Activated CD4-positive, alpha-beta T cell treated with anti-CD3 and anti-CD28 coated beads, Interleukin-2, amount 50 U/mL, for 48 hours (primary cell): ENCODE measurements around the gene RHOA.
A peak's percentile ranks its signal among the peaks of the same experiment; 100 is the strongest.

ENCODE experiments used
- DNase-seq, 2 experiments: peaks; one replicate each; pipeline ENCODE4 v3.0.0-alpha.2; 2020

Gene RHOA

DNA sequence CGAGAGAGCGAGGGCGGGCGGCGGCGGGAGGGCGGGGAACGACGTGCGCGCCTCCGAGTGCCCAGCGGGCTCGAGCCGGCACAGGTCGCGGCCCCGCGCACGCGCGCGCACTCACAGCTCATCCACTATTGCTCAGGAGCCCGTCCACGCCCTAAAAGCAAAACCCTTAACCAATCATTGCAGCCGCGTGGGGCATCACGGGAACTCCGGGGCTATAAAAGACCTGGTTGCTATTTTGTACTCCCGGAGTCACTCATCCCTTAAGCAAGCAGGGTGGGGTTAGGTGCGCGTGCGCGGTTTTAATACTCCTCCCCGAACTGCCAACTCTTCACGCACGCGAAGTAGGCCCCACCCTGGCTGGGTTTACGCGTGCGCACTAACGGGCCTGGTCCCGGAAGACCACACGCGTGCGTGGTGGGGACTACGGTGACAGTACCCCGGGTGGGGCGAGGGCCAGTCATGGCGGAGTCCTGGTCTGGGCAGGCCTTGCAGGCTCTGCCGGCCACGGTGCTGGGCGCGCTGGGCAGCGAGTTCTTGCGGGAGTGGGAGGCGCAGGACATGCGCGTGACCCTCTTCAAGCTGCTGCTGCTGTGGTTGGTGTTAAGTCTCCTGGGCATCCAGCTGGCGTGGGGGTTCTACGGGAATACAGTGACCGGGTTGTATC, at the start of gene RHOA, which contains the start of gene TCTA:
Gene RHOA, minus strand, starts transcription at position 9 of the 664 bp plus-strand sequence. CDS start 36,387 bp downstream, outside the sequence.
Gene TCTA, plus strand, starts transcription at position 456 of the 664 bp plus-strand sequence. Its CDS starts 4 bp downstream, at position 460.
- DNase-seq = peak; percentile 98 to 99

DNA sequence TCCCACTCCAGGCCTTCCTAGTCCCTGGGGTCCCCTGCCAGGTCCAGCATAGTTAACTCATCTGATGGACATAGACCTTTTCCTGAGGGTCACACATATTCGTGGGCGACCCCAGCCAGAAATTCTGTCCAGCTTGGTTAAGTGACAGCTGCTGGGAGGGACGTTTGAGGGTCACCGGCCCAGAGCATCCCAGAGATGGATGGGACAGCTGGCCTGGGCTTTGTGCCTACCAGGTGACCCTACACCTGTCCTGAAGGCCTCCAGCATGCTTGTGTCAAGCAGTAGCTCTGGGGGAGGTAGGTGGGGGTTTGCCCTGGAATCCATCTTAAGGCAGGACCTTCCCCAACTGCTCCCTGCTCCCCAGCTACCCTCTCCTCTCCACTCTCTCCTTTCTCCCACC, 49.2 kb upstream of the RHOA start:
- no peak for DNase-seq

DNA sequence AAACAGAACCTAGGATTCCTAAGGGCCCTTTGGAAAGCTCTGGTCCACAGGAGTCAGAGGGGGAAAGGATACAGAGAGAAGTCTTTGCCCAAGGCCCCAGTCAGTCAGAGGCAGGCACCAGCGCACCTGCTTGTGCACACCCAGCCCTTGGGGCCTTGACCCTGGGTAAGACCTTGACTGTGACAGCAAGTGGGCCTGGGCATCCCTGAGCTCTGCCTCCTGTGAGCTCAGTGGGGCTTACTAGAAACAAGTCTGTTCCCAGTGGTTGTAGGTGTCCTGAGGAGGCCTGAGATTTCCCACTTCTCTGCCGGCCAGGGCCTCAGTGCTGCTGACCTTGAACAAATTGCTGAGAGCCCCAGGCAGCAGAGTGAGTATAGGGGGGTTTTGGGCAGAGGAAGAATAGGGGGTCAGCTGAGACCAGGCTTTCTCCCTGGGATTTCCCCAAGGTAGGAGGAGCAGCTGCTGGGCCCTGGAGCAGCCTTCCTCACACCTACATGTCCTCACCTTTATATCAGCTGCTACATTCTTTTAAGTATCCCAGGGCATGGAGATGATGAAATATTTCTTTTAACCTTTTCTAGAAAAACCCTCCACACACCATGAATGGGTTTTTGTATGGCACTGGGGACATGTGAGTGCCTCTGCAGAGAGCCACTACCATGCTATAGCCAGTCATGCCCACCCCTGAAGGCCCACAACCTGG, 48.6 kb upstream of the RHOA start:
- DNase-seq = no peak

DNA sequence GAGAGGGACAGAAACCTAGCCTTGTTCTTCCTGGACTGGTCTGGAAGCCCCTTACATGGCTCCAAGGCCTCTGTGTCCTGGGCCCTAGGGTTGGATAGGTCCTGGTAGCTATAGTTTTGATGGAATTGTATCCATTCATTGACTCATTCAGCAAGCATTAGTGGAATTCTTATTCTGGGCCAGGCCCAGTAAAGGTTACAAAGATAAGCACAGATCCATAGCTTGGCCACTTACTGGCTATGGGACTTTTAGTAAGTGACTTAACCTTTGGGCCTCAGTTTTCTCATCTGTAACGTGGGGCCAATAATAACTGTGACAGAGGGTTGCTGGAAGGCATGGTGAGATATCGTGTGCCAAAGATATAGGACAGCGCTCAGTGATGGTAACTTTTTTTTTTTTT, 44.7 kb upstream of the RHOA start:
- no peak for DNase-seq

DNA sequence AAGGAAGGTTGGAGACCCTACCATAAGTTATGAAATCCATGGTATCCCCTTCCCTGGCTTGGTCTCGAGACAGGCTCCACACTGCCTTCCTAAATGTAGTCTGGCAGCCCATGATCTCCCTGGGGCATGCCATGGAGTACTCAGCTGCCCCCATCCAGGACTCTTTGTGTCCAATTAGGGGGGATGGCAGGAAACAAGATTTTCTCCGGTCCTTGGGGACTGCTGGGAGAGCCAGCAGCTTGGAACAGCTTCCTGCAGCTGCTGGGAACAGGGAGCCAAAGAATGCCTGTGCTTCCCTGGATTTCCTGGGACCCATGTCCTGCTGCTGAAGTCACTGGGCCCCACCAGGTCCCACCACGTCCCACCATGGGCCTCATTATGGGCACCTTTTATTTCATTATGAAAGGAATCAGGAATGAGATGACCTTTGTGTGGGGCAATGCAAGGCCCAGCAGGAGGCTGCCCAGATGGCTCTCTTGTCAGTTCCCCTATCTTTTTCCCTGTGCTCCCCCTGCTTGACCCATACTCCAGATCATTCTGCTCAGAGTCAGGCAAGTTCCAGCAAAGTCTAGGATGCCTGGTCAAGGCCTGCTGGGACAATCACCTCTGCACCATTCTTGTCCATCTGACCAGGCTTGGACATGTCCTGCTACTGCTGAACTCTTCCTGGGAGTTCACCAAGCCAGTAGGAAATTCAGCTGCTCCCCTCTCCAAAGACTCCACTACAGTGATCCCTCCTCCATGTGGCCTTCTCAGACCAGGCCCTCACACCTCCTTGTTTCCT, 43.3 kb upstream of the RHOA start:
- DNase-seq = no peak

DNA sequence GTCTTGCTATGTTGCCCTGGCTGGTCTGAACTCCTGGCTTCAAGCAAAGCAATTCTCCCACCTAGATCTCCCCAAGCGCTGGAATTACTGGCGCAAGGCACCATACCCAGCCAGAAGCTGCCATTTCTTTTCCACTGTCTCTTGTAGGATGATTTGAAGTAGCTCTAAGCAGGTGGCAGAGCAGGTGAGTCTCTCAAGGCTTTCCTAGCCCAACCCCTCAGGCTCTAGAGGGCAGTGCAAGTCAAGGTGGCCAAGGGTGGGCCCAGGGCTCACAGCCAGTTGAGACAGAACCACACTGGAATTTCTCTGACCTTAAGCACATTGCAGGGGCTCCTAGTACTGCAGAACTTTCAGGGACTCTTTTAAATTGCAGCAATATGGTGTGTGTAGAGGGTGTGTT, 42.7 kb upstream of the RHOA start:
- DNase-seq = no peak

DNA sequence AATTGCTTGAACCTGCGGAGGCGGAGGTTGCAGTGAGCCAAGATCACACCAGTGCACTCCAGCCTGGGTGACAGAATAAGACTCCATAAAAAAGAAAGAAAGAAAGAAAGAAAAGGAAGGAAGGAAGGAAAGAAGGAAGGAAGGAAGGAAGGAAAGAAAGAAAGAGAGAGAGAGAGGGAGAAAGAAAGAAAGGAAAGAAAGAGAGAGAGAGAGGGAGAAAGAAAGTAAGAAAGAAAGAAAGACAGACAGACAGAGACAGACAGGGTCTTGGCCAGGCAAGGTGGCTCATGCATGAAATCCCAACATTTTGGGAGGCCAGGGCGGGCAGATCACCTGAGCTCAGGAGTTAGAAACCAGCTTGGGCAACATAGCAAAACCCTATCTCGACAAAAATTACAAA, 41.8 kb upstream of the RHOA start:
- no peak for DNase-seq

DNA sequence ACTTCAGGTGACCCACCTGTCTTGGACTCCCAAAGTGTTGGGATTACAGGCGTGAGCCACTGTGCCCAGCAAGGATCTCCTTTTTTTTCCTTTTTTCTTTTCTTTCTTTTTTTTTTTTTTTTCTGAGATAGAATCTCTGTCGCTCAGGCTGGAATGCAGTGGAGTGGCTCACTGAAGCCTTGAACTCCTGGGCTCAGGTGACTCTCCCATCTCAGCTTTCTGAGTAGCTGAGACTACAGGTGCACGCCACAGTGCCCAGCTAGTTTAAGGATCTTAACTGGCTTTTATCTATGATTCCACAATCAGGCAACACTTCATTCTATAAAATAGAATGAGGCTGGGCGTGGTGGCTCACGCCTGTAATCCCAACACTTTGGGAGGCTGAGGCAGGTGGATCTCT, 33.6 kb upstream of the RHOA start:
- DNase-seq = no peak

DNA sequence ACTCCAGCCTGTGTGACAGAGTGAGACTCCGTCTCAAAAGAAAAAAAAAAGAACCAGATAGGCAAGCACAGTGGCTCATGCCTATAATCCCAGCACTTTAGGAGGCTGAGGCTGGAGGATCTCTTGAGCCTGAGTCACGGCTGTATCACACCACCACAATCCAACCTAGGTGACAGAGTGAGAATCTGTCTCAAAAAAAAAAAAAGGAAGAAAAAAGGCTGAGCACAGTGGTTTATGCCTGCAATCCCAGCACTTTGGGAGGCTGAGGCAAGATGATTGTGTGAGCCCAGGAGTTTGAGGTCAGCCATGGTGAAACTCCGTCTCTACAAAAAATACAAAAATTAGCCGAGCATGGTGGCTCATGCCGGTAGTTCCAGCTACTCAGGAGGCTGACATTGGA, 23.0 kb upstream of the RHOA start:
- no peak for DNase-seq

DNA sequence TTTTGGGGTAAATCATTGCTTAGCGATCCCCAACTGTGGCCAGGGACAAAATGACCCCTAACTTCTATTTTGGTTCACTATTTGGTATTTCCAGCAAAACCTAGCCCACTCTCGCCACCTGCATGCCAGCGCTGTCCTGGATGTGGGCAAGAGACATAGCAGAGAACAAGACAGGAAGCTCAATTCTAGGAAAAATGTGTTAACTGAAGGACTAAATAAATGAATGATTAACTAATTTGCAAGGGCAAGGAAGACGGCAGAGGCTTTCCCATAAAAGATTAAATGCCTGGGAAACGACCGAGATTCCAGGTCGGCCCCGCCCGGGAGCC, 16.9 kb upstream of the RHOA start:
- no peak for DNase-seq

DNA sequence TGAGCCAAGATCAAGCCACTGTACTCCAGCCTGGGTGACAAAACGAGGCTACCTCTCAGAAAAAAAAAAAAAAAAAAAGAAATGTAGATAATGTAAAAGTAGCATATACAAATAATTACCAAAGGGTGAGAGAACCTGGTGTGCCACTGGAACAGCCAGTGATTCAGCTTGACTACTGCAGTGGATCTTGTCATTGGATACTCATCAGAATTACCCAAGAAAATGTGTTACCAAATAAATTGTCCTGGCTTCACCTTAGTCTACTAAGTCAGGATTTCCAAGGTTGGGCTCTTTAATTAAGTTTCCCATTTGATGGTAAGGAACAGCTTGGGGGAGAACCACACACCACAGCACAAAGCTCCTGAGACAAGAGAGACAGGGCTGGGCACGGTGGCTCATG, 15.8 kb upstream of the RHOA start:
- no peak for DNase-seq

DNA sequence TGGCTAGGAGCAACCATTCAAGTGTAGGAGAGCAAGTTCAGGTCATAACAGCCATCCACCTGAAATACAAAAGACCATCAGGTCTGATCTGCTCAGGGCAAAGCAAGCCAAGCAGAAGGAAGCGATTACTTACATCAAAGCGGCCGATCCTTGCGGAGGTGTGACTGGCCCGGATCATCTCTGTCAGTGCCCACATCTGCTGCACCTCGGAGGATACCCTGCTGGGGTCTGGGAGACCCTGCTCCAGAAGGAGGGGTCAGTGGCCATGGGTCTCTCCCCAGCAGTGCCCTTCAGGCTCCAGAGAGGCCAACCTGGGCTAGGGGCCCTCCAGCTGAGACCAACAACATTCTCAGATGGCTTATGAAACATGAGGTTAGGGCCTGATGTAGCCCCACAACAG, 13.0 kb upstream of the RHOA start:
- no peak for DNase-seq

DNA sequence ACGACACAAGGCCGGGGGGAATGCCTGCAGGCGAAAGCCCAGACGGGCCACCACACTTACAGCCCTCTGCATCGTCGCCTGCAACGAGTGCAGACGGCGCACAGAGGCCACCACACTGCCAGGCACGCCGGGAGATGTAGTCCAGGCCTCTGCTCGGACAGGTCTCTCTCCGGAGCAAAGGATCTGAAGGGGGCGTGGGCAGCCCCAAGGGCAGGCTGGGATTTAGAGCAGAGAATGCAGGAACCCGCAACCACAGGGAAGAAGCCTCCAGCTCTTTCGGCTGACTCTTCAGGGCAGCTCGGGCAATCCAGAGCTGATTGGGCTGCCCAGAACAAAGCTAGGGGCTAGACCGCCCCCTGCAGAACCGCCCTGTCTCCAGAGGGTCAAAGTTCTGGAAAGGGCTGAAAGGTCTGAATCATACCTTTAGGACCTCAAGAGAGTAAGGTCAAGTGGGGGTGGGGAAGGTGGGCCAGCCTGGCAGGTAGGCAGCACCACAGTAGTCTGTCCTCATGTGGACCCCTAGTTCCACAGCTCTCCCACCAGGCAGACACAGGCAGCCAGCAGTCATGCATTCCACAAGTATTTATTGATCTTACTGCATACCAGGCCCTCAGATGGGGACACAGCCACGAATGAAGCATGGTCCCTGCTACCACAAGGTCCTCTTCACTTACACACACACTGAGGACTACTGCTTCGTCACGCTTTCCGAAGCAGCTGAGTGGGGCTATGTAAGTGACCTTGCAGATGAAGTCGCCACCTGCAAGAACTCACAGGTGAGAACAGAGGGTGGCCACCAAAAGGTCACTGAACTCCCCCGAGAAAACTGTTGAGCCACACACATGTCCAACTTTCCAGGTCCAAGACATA, 10.8 kb upstream of the RHOA start, which contains the start of gene AMT:
Gene AMT, minus strand, starts transcription at position 95 of the 870 bp plus-strand sequence. Its CDS starts 23 bp downstream, at position 72.
- DNase-seq = no peak

DNA sequence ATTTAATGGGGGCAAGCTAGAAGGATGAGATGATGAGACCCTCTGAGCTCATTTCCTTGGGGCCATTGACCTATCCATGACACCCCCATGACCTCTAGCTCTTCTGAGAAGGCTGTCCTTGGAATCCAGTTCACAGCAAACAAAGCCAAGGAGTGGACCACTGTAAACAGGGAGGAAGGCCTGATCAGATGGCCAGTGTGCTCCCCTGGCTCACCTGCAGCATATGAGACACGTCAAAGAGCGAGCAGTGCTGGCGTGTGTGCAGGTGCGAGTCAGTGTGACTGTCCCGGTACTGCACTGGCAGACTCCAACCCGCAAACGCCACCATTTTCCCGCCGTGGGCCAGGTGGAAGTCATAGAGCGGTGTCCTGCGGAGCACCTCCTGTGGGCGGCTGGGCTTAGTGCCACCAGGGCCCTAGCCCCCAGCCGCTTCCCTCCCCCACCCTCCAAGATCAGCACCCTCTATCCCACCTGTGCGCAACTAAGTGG, 10.2 kb upstream of the RHOA start:
- no peak for DNase-seq

DNA sequence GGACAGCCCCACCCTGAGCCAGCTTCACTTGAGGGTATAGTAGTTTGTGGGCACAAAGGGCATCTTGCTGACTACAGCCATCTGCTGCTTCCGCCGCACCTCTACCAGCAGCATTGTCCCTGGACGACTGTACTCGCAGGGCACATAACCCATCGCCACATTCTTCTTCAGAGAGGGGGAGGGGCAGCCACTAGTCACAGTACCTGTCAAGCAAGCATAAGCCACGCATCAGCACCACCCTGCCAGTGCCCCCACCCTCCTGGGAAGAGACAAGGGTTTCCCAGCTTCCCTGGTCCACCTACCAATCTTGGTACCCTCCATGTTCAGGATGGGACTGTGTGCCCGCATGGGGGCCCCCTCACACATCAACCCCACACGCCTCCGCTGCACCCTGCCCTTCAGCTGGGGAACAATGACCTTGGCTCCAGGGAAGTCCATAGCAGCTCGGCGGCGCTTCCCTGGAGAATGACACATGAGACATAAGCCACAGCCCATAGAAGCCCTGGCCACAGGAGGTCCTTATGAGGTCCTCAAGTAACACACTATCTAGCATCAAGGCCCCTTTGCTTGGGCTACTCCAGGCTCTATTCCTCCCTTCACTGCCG, 5.8 kb upstream of the RHOA start:
- no peak for DNase-seq

DNA sequence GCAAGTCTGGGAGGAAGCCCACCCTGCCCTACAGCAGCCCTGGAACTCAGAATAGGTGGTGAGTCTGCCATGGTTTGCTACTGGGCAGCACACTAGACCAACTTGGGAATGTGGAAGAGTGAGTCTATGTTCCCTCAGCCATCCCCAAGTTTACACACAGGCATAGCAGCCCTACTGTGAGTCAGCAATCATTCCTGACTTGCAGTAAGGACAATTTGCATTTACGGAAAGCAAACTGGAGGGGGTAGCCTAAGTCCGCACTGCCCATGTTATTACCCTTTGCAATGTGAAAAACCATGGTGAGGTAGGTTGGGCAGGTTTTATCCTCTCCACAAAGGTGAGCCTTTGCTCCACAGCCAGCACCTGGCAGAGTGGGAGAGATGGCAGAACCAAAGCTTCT, 5.1 kb upstream of the RHOA start:
- no peak for DNase-seq

DNA sequence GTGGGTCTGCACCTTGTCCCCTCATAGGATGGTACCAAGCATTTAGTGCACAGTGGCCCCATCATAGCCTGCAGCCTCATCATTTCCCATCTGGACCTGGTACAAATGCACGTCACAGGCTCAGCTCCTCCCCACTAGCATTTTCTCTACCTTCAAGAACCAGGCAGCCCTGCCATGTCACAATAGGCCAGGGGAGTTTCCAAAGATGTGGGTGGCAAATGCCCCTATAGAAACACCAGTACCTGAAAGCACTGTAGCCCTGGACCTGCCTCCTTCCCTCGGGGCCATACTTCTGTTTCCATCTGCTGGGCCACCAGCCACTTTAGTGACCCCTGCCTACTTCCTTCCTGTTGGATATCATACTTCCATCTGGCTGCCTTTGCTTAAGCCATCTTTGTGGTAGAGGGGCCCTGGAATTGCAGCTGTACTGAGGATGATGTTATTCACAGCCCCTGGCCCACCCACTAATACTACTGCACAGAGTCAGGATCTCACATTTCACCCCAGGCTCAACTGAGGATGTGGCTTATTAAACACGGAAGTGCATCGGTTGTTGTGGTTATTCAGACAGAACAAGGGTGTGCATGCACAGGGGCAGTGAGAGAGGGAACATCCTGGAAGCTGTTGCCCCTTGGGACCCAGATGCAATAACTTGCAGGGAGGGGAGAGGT, 4.3 kb upstream of the RHOA start:
- DNase-seq = peak; percentile 59 to 71

DNA sequence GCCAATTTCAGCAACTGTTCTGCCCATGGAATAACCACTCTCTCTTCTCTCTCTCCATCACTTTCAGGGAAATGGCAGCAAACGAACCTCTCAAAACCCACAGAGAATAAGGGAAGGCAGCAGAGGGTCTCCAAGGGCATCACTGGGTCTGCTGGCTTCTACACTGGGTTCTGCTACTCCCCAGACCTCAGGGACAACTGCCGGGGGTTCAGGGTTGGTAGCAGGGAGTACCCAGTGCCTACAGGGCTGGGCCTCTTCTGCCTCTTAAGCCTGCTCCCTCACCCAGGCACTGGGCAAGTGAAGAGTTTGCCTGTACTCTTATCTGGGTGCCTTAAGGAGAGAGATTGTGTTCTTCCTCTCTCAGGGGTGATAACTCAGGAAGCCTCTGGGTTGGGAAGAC, 3.0 kb upstream of the RHOA start:
- no peak for DNase-seq

DNA sequence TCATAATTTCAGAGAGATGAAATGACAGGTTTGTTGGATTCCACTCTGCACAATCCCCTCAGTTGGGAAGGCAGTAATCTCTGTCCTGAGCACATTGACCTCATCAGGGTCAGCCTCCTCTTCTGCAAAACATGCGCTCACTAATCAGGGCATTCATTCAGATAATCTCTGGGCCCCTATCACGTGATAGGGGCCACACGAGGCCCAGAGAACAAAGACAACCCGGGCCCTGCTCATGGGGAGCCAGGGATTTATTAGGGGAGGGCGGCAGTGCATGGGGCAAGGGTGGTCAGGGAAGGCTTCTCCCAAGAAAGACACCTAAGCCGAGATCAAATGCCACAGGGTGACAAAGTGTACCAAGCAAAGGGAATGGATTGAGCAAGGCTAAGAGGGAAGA, 1.6 kb upstream of the RHOA start:
- no peak for DNase-seq

DNA sequence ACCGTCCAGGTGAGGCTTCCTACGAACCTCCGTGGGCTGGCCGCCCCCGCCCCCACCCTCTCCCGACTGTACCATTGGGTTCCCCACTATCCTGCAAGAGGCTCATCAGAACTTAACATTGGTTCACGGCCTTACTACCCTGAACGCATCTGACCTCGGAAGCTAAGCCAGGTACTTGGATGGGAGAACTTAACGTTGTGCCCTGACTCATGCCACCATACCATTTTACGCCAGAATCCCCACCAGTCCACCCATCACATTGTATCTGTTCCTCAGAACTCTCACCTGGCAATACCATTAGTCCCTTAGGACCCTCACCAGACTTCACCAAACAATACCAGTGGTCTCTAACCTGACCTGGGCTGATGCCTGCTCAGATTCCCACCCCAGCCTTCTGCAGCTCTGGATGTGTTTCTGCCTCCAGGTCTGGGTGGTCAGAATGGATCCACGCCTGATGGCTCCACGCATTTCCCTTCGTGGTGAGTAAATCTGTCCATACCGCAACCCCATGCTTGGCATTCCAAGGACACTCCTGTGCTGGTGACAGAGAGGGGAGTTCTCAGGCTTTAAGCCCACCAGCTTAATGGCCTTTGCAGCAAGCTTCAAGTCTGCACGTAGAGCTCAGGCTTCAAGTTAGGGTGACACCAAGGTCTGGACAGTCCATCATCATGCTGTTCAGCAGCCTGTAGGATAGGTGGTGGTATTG, 1.0 kb upstream of the RHOA start:
- DNase-seq = no peak

DNA sequence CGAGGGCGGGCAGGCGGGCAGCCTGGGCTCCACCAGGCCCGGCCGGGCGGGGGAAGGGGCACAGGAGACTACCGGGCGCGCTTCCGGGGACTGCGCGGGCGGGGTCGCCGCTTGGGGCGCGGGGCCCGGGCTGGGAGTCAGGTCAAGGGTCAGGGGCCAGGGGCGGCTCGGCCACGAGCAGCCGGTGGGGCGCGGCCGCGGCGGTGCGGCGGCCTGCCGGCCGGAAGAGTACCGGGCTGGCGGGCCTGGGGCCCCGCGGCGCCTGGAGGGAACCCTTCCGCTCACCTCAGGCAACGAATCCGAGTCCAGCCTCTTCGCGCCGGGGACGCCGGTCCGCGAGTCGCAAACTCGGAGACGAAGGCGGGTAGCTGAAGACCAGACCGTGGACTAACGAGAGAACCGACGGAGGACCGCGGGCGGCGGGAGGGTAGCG, 225 bp downstream of the RHOA start:
- DNase-seq = peak; percentile 51 to 61
